Measurements from ENCODE around the gene PELO.

The PELO gene

DNA sequence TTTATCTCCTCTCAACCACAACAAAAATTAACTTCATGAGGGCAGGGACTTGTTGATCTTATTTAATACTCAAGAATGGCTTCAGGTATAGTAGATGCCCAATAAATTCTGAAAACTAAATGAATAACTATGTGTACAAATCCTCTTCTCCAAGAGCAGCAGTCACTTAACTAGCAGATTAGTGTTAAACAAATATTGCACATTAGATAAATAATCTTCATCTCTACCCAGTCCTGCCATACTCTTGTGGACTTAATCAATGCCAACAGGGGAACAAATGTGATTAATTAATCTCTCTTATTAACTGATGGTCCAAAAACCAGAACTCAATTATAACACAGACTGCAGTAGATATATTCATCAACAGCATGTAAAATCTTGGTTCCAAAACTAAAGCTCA lies 15.0 kb upstream of the PELO start:
- DNase-seq = no peak

DNA sequence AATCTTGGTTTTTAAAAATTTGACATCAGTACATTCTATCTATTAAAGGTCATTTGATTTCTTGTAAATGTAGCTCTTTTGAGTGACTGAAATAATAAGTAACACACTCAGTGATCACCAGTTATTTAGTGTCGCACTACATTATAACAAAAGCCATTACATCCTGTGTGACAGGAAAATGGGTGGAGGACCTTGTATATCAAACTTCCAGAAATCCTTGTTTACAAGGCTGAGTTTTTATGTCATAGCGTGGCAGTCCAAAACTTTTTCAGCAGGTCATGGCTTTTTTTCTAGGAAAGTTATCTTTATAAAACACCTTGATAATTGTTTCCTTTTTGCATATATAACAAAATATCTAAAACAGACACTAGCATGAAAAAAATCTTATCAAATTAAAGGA lies 14.4 kb upstream of the PELO start:
- no peak for DNase-seq

DNA sequence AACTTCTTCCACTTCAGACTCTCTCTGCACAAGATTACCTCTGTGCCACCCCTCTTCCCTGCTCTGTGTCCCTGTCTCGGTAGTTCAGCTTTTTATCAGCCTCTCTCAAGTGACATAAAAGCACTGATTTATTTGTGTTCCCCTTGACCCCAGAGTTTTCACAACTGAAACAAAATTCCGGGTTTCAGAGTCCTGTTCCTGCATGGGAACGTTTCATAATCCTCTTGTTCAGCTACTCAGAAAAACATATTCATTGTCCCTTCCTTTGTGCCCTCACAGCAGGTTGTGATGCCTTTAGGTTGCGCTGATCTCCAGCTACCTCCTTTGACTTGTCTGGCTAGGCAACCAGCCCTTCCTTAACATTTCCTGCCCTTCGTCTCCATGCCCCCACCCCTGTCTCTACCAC lies 13.7 kb upstream of the PELO start:
- DNase-seq = no peak

DNA sequence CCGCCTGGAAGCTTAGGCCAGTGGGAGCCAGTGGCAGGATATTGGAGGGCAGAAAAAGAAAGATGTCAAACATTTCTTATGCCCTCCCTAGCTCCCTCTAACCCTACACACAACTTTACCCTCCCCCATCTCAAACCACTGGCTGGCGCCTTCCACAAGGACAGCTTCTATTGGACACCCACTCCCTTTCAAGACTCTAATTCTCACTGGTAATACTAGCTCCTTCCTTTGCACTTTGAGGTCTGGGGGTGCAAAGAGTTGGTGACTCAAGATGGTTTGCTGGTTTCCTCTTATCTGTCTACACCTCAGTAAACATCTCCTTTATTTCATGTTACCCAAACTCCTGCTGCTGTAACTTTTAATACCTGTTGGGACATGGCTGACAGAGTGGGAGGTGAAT lies 11.6 kb upstream of the PELO start:
- DNase-seq = peak; percentile 48

DNA sequence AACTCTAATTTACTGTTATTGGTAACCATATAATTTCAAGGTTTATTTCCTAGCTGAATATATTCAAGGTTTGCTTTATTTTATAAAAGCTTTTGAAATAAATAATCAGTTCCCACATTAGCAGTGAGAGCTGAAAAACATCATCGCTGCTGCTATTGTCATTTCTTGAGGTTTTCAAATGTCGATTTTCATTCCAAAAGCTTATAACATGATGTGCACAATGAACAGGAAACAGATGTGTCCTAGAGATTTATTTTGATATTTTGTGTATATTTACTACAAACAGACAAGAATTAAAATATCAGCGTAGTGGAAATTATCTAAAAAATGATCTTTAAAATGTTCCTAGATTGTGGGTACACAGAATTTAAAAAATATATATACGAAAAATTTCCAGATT lies 10.5 kb upstream of the PELO start:
- DNase-seq = no peak

DNA sequence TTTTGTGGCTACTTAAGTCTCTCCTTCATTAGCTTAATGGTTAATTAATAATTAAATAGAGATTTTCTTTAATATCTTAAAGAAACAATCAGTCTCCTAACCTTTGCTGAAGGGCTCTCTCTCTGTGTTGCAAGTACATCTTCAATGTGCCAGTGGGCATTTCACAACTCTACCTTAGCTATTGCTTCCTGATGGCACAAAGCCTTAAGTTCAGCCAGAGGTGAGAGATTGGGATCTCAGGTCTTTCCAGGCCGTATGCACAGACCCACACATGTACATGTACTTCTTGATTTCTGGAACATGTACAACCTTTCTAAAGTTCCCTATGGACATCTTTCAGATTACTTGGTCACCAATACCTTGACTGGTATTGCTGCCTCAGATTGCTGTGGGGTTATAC lies 8.9 kb upstream of the PELO start:
- DNase-seq = no peak

DNA sequence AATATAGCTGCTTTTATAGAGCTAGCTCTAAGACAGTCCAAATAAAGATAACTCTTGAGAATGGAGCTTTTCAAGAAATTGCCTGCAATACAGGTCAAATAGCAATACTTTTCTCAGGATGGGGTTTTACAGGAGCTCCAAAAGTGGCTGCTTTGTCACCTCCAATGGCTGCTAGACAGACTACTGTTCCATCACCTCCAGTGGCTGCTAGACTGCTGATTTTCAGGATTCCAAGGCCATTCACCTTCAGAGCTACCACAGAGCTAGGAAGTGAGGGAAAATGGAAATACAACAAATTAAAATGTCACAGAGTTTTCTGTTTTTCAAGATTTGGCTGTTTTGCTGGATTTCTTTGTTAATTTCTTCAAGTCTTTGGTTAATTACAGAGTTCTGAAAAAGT lies 8.5 kb upstream of the PELO start:
- DNase-seq = no peak

DNA sequence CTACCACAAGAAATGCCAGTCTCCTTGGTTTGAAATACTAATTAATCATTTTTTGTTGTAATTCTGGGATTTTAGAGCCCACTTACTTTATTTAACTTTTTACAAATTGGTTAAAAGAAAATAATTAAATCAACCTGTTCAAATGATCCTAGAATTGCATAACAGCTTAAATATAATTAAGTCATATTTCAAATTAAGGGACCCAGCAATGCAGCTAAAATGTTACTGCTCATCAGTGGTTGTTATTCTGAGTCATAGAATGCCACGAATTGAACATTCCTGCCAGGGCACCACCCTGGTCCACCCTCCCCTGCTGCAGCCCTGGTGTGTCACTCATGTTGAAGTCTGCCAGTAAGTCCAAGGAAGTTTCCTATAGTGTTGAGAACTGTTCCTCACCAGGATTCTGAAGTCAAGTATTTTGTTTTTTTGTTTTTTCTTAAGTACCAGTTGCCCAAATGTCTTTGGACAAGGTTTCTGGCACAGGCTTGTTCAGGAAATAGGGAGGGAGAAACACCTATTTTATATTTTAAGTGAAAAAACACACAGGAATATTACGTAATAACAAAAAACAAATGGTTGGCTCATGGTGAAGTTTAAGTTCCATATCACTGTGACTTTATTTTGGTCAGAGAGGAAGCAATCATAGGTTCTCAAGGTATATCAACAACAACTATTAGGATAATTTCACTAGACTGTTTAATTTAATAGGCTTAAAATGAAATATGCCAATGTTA lies 4.3 kb upstream of the PELO start:
- no peak for DNase-seq

DNA sequence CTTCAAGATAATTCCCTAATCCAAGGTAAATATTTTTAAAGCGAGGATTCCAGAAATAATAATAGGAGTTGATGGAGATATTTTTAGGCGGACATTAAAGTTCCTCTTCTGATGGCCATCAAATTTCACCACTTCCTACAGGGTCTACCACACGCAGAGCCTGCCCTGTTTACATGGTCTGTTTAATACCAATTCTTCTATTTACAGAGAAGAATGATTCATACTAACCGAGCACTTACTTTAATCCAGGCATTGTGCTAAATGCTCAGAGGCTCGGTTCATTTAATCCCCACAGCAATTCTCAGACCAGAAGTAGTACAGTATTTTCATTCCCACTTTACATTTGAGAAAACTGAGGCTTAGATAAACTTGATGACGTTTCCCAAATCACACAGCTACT lies 3.0 kb upstream of the PELO start:
- no peak for DNase-seq

DNA sequence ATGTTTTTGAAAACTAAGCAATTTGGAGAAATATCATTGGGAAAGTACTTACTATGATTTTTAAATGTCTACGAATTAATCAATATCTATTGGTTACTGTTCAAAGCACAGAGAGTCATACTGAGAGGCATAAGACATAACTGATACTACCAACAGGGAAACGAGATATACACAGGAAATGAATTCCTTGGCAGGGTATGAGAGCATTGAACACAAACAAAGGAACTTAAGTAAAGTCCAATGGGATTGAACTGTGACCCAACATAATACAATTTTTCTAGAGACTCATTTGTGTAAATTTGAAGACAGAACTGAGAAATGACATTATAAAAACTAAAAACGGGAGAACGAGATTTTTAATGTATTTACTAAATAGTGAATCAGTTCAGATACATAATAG lies 1.3 kb upstream of the PELO start:
- no peak for DNase-seq

DNA sequence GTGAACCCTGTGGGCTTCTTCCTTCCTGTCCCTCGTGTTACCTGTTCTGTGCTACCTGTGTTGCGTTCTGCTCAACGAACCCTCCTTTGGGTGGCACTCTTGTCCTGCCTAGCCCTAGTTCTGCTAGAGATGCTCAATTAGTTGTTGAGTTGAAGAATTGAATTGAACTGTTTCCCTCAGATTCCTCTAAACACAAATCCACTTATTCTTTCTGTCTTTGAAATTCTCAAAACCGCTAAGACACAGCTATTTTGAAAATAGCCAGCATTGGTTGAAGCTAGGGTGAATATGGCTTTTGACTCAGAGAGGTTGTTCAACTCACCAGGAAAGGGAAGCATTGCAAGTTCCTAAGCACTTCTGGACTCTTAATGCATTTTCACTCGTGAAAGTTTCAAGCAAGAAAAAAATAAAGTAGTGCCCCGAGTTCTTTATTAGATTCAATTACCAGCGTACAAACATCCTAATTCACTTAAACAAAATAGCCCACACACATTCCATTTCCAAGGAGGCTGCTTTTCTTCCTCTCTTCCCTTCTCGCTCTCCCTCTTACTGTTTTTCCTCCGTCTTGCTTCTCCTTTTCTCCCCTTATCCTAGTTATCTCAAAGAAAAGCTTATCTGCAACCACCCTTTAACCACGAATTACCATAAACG lies 642 bp upstream of the PELO start:
- no peak for DNase-seq

DNA sequence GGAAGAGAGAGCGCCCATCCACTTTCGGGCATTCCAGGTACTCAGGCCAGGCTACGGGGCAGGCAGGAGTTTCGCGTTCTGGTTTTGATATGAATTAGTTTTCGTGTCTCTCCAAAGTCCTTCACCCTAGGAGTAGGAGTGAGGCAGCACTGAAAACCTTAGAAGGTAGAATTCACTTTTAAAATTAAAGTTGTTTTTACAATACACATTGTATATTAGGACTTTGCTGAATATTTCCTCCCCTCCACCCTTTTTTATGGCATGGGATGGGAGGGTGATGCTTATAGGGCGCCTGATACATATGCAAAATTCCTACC lies 747 bp downstream of the PELO start:
- no peak for DNase-seq

DNA sequence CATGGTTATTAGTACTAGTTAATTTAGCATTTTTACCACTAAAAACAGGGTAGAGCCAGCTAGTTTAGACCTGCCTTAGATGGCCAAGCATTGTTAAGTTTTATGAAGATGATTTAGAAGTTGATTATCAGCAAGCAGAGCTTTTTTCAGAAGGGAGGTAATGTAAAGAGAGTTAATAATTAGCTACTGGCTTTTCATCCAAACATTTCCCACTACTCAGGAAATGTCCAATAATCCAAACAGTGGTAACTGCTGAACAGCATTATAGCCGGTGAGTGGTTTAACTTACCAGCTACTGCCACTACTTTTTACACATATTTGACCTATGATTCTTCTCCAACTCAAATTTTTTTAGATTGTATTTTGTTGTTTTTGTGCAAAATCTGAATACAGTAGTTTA lies 1.7 kb downstream of the PELO start:
- DNase-seq = no peak

DNA sequence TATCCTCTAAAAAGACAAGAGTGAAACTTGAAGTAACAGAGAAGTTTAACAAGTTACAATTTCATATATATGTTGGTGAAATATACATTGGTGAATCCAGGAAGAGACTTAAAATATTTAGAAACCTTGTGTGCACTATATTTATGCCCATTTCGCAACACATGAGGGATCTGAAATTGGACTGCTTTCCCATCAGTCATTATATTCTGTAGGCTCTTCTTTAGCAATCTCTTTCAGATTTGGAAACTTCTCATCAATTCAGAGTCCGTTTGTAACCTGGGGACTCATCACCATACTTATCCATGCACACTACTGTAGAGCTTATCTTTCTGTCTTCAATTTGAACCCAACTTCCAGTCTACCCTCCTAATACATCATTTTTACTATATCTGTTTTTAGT lies 2.1 kb downstream of the PELO start:
- DNase-seq = no peak

DNA sequence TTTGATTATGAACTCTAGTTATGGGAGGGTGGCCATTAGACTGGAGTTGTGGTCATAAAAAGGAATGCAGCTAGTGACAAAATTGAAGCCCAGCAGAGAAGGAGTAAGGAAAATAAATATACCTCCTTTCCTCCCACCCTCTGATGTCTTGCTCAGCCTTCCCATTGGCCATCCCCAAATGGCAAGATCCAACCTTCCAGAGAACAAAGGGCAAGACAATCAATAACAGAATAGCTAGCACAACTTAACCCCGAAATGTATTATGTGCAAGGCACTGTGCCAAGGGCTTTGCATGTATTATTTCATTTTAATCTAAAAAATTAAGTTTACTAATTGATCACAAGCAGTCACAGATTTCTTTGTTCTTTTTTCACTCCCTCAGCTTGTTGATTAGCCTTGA lies 3.6 kb downstream of the PELO start:
- no peak for DNase-seq

DNA sequence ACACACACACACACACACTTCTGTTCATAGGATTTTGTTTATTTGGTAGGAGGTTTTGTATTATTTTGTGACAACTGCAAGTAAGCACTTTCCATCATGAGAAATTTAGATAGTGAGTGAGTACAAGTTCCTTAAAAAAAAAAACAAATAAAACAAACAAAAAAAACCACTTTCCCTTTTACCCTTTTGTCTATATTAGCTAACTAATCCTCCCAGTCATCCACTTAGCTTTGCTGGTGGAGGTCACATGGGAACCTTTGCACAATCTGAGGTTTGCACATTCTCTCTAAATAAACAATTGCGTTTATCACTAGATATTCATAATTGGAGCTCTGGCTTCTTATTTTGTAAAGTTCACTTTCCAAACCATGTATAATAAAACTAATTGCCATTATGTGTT lies 6.8 kb downstream of the PELO start:
- DNase-seq = no peak

DNA sequence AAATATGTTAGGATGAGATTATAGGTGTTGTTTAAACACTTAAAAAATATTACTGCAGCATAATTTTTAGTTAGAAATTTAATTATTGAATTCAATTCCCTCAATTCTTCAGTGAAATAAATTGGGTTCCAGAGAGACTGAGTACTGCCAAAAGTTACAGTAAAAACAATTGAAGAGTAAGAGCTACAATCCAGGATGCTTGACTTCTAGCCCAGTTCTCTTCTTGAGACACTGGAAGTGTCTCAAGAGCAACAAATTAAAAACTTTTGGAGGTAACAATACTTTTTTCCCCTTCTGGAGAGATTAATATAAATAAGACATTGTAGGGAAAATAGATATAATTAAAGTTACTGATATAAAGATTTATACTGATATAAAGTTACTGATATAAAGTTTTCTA lies 8.3 kb downstream of the PELO start:
- no peak for DNase-seq

DNA sequence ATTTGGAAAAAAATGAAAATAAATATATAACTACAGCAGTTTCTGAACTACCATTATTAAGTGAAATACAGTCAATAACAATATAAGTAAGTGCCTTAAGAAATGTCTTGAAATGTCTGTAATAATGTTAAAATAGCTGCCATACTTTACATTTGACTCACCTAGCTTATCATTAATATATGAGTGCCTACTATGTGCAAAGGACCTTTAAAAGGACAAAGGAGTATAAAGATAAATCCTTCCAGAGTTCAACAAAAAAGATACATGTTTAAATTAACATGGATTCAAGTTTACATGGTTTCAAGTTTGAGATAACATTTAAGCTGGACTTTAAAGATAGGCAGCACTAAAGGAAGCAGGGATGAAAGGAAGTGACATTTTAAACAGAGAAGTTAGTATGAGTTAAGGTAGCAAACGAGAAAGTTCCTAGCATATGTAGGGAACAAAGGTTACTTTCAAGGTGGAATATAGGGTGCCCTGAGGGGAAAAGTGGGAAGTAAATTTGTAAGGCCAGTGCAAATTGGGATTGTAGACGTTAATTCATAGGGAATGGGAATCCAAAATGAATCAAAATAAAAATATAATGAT lies 8.9 kb downstream of the PELO start:
- DNase-seq = no peak

DNA sequence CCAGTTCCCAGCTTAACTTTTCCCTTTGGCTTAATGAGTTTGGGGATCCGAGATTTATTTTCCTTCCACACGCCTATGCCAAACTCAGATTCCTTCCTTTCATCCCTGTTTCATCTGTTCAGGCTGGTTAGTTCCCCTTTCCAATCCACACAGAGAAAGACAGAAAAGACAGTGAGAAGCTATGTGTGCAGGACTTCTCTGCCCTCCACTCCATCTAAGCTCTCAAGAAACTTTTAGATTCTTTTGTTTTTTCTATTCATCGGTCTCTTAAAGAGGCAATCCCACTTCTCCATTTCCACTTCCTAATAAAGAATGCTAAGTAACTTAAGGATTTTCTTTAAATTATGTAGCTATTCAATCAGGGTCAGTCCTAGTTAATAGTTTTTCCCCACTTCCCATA lies 11.2 kb downstream of the PELO start:
- no peak for DNase-seq

DNA sequence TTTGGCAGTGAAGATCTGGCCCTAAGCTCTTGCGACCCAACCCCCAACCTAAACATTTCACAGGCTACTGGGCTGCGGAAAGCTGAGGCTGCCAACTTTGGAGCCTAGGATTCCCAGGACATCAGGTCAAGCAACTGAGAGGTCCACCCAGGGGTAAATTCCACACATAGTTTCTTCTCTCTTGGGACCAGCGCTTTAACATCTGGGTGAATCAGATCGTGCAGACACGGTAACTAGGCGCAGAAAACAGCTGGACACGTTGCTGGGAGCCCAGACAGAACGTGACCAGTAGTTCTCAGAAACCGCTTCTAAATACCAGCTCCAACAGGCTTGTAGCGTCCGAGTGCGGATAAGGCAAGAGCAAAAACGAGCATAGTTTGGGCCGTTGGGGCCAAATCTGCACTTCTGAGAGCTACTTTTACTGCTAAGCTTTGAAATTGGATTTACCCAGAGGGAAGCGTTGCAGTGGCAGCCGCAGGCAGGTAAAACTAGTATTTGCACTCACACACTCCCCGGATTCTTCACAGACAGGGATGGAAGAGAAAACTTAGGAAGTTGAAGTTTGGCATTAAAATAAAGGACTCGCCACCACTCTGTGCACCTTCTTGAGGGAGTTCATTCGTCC lies 11.8 kb downstream of the PELO start:
- DNase-seq = peak; percentile 51

DNA sequence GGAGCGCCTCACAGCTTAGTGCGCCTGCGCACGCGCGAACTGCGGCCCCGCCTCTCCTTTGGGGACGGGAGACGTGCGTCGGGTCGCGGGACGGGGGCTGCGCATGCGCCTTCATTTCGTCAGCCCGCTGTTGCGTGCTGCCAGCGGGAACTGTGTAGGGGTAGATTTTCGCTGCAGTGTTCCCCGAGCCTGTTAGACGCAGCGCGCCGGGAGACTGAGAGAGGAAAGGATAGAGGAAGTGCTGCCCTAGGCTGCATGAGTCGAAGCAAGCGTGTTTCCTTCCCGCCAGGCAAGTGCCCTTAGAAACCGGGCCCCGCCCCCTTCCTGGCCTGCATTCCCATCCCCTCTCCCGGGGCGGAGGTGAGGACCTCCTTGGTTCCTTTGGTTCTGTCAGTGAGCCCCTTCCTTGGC lies 12.3 kb downstream of the PELO start:
- peak; percentile 97 for DNase-seq

DNA sequence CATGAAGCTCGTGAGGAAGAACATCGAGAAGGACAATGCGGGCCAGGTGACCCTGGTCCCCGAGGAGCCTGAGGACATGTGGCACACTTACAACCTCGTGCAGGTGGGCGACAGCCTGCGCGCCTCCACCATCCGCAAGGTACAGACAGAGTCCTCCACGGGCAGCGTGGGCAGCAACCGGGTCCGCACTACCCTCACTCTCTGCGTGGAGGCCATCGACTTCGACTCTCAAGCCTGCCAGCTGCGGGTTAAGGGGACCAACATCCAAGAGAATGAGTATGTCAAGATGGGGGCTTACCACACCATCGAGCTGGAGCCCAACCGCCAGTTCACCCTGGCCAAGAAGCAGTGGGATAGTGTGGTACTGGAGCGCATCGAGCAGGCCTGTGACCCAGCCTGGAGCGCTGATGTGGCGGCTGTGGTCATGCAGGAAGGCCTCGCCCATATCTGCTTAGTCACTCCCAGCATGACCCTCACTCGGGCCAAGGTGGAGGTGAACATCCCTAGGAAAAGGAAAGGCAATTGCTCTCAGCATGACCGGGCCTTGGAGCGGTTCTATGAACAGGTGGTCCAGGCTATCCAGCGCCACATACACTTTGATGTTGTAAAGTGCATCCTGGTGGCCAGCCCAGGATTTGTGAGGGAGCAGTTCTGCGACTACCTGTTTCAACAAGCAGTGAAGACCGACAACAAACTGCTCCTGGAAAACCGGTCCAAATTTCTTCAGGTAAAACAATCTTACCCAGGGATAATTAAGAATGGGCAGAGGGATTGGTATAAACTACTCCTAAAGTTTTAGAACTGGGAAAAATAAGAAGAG lies 12.9 kb downstream of the PELO start:
- peak; percentile 50 for DNase-seq

DNA sequence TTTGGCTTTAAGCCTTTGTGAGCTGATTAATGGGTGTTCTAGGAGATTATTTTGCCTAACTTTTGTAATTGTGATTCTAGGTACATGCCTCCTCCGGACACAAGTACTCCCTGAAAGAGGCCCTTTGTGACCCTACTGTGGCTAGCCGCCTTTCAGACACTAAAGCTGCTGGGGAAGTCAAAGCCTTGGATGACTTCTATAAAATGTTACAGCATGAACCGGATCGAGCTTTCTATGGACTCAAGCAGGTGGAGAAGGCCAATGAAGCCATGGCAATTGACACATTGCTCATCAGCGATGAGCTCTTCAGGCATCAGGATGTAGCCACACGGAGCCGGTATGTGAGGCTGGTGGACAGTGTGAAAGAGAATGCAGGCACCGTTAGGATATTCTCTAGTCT lies 13.6 kb downstream of the PELO start:
- DNase-seq = no peak
